MM.1S (cell line): ENCODE measurements around the gene BCL2L2.

Source experiments
- EZH2 ChIP-seq: fragments of 300-600 bp; sonication (generic); optimal IDR thresholded peaks from 2 replicates; pipeline ENCODE3; 2017; ENCODE audit warnings: low read depth, mild to moderate bottlenecking, antibody characterized with exemption, low read length, mixed read lengths
- TF ChIP-seq, protein P1 (sequence below): fragments of 300-600 bp; sonication (generic); IDR thresholded peaks from 2 replicates; pipeline ENCODE4 v1.5.1; 2016; ENCODE audit warnings: antibody characterized with exemption, low read length, mixed read lengths

DNA sequence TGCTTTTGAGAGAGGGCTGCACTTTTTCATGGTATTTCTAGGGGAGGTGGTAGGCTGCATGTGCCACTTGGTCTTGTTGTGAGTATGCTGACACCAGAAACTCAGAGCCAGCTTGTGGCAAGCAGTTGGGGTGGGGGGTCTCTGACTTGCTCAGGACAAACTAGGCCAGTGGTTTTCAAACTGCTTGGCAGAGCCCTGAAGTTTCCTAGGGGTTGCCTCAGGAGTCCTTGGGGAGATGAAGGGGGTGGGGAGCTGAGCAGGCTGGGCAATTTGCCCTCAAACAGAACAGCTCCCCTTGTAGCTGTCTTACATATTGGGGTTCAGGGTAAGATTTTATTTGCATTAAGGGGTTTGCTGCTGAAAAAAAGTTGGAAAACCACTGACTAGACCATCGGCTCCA lies 3.9 kb downstream of the BCL2L2 start:
- TF ChIP-seq, protein P1, sequence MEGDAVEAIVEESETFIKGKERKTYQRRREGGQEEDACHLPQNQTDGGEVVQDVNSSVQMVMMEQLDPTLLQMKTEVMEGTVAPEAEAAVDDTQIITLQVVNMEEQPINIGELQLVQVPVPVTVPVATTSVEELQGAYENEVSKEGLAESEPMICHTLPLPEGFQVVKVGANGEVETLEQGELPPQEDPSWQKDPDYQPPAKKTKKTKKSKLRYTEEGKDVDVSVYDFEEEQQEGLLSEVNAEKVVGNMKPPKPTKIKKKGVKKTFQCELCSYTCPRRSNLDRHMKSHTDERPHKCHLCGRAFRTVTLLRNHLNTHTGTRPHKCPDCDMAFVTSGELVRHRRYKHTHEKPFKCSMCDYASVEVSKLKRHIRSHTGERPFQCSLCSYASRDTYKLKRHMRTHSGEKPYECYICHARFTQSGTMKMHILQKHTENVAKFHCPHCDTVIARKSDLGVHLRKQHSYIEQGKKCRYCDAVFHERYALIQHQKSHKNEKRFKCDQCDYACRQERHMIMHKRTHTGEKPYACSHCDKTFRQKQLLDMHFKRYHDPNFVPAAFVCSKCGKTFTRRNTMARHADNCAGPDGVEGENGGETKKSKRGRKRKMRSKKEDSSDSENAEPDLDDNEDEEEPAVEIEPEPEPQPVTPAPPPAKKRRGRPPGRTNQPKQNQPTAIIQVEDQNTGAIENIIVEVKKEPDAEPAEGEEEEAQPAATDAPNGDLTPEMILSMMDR: no peak
- TF ChIP-seq EZH2: no peak
